Amniotic stem cell (primary cell): ENCODE measurements around the gene PHC3.
"Not testable (repeated sequence)": the region's sequence is repeated elsewhere in the genome, so short reads cannot be mapped to it uniquely, and the experiment has no call there.

Experiments
- DNase-seq: peaks from one replicate; lab custom pipeline; 2025; lab: John Stamatoyannopoulos, UW

The PHC3 gene

GRCh38 chr3:170128977-170129431 is 52.5 kb downstream of the PHC3 start:
- DNase-seq, result no peak

GRCh38 chr3:170128259-170128976 is 53.1 kb downstream of the PHC3 start:
- DNase-seq, result no peak

GRCh38 chr3:170117134-170117533 is 64.4 kb downstream of the PHC3 start:
- no peak for DNase-seq

- DNase-seq, result not testable (repeated sequence)
Observed at GRCh38 chr3:170114165-170114564, 67.4 kb downstream of the PHC3 start.

- DNase-seq, result no peak
Observed at GRCh38 chr3:170111147-170111771, 70.3 kb downstream of the PHC3 start.

GRCh38 chr3:170109579-170110293 is 71.8 kb downstream of the PHC3 start:
- DNase-seq, result no peak

- DNase-seq, result no peak
Observed at GRCh38 chr3:170108955-170109354, 72.6 kb downstream of the PHC3 start.

- no peak for DNase-seq
Observed at GRCh38 chr3:170107941-170108340, 73.6 kb downstream of the PHC3 start.

- no peak for DNase-seq
Observed at GRCh38 chr3:170102431-170102830, 79.1 kb downstream of the PHC3 start.

GRCh38 chr3:170100944-170101343 is 80.6 kb downstream of the PHC3 start:
- DNase-seq, result no peak

GRCh38 chr3:170098753-170099152 is 82.8 kb downstream of the PHC3 start:
- no peak for DNase-seq

GRCh38 chr3:170096342-170096741 is 85.2 kb downstream of the PHC3 start:
- DNase-seq, result no peak

- no peak for DNase-seq
Observed at GRCh38 chr3:170095771-170096170, 85.8 kb downstream of the PHC3 start.

GRCh38 chr3:170092907-170093306 is 88.6 kb downstream of the PHC3 start:
- no peak for DNase-seq

GRCh38 chr3:170090601-170090981 is 90.9 kb downstream of the PHC3 start:
- DNase-seq, result no peak

- no peak for DNase-seq
Observed at GRCh38 chr3:170089862-170090600, 91.5 kb downstream of the PHC3 start.

- DNase-seq, result no peak
Observed at GRCh38 chr3:170085396-170085795, 96.1 kb downstream of the PHC3 start.

GRCh38 chr3:170083343-170083742 is 98.2 kb downstream of the PHC3 start:
- no peak for DNase-seq

- DNase-seq, result no peak
Observed at GRCh38 chr3:170081079-170081741, 100.3 kb downstream of the PHC3 start.

- DNase-seq, result no peak
Observed at GRCh38 chr3:170080605-170081004, 100.9 kb downstream of the PHC3 start.

GRCh38 chr3:170079536-170080165 is 101.9 kb downstream of the PHC3 start:
- no peak for DNase-seq
